Rectal smooth muscle tissue (tissue), 1 donor: ENCODE results near the gene SGCE.

Experiments
- H3K27ac ChIP-seq: one replicate; pipeline ENCODE4 v1.7.0; 2013; ENCODE audit warnings: low read depth, low read length, inconsistent platforms
- H3K27me3 ChIP-seq: one replicate; pipeline ENCODE4 v1.7.0; 2013; ENCODE audit warnings: low read length; ENCODE audit not compliant: control insufficient read depth, insufficient read depth
- H3K36me3 ChIP-seq: one replicate; pipeline ENCODE4 v1.7.0; 2013; ENCODE audit warnings: low read length; ENCODE audit not compliant: control insufficient read depth, insufficient read depth
- H3K4me1 ChIP-seq: one replicate; pipeline ENCODE4 v1.7.0; 2013; ENCODE audit warnings: low read length; ENCODE audit not compliant: control insufficient read depth, insufficient read depth
- H3K4me3 ChIP-seq: one replicate; pipeline ENCODE4 v1.7.0; 2013; ENCODE audit warnings: low read length
- H3K9ac ChIP-seq: one replicate; pipeline ENCODE4 v1.7.0; 2013; ENCODE audit warnings: low read length

SGCE gene

DNA sequence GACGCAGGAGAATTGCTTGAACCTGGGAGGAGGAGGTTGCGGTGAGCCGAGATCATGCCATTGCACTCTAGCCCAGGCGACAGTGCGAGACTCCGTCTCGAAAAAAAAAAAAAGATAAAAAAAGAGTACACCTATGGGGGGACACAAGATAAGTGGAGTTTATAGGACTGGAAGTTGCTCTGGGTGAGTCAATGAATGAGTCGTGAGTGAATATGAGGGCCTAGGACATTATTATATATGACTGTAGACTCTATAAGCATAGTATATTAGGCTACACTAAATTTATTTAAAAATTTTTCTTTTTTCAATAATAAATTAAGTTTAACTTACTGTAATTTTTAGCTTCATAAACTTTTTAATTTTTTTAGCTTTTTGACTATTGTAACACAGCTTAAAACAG lies 19.4 kb upstream of the SGCE start:
- H3K36me3 ChIP-seq = no peaks in the 10 kb centered on the region
- no peaks in the 10 kb centered on the region for H3K4me1 ChIP-seq
- no peaks in the 10 kb centered on the region for H3K27me3 ChIP-seq
- H3K9ac ChIP-seq = no peak overlapping the region
- H3K27ac ChIP-seq = no peak overlapping the region
- no peak overlapping the region for H3K4me3 ChIP-seq

DNA sequence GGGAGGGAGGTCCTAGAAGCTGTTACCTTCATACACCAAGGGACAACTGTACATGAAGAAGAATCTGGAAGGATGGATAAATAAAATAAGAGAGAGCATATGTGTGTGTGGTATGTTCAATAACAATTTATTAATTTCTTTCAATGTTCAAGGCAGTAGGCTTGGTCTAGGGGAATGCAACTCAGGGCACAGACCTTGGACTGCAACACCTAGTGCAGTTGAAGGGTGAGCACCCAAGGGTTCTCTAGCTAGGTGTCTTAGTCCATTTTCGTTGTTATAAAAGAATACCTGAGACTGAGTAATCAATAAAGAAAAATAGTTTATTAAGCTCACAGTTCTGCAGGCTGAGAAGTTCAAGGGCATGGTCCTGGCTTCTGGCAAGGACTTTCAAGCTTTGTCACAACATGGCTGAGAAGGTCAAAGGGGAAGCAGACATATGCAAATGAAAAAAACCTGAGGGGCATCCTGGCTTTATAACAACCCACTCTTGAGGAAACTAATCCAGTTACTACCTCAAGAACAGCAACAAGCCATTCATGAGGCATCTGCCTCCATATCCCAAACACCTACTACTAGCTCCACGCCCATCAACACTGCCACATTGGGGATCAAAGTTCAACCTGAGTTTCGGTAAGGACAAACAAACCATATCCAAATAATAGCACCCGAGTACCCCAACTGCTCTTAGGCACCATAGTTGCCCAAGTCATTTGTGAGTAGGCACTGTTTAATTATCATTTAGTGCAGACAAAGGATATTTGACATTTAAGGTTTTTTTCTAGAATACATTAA lies 15.7 kb upstream of the SGCE start:
- H3K4me3 ChIP-seq = no peak overlapping the region
- no peak overlapping the region for H3K9ac ChIP-seq
- H3K27me3 ChIP-seq = no peaks in the 10 kb centered on the region
- H3K4me1 ChIP-seq = no peaks in the 10 kb centered on the region
- no peaks in the 10 kb centered on the region for H3K36me3 ChIP-seq
- no peak overlapping the region for H3K27ac ChIP-seq

DNA sequence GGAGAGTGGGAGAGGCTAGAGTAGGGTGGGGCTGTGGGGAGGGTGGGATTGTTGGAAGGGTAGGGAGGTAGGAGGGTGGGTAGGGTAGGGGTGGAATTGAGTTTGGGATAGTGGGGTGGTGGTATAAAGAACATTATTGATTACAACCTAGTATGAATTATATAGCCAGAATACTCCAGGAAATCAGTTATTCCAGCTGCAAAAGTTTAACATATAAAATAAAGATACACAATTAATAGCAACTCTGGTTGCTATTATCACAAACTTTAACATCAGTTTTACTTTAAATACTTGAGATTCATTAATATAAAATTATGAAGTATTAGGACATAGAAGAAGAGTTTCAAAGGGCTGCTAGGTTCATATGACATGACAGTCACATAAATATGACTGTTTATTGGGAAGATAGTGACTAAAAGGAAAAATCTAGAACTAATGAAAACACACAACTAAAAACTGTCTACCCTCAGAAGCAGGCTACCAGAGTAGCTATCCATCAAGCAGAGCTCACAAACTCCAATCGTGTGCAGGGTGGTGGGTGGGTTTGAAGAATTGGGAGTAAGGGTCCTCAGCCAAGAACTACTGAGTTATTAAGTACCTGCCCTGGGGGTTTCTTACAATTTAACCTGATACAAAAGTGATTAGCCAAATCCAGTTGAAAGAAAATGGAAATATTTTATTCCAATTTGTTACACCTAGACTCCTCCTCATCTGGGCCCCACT lies 14.0 kb upstream of the SGCE start:
- Histone ChIP-seq H3K36me3 (no peaks in the 10 kb centered on the region), H3K27me3 (no peaks in the 10 kb centered on the region), H3K27ac (no peak overlapping the region), H3K4me1 (no peaks in the 10 kb centered on the region), H3K9ac (no peak overlapping the region), H3K4me3 (no peak overlapping the region)

DNA sequence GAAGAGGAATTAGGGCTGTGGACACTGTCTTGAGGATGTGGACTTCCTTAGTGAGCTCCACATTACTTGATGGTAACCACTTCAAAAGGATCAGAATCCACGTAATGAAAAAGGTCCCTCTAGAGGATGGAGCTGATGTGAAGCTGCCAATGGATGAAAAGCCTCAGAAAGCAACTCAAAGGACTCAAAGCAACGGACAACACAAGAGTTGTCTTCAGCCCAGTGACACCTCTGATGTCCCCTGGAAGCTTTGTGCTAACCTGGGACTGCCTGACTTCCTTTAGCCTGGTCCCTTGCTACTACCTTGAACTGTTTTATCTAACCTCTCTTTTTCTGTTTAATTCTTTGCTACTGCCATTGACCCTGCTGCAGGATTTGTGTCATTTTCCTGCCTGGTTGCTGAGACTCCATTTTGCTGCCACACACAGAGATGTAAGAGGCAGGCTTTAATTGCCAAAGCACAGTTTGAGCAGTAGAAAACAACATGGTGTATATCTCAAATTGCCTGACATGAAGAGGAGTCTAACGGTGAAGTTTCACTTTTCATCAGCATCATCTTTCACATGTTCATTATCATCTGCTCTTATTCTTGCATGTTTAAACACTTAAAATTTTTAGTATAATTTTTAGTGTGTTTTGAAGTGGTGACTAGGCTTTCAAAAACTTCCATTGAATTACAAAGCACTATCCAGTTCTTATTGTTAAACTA lies 11.1 kb upstream of the SGCE start:
- no peaks in the 10 kb centered on the region for H3K4me1 ChIP-seq
- no peak overlapping the region for H3K27ac ChIP-seq
- no peak overlapping the region for H3K4me3 ChIP-seq
- H3K9ac ChIP-seq = no peak overlapping the region
- H3K36me3 ChIP-seq = no peaks in the 10 kb centered on the region
- no peaks in the 10 kb centered on the region for H3K27me3 ChIP-seq

DNA sequence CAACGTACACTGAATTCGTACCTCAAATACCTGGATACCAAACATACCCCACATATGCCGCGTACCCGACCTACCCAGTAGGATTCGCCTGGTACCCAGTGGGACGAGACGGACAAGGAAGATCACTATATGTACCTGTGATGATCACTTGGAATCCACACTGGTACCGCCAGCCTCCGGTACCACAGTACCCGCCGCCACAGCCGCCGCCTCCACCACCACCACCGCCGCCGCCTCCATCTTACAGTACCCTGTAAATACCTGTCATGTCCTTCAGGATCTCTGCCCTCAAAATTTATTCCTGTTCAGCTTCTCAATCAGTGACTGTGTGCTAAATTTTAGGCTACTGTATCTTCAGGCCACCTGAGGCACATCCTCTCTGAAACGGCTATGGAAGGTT lies 9.5 kb upstream of the SGCE start:
- no peaks in the 10 kb centered on the region for H3K4me1 ChIP-seq
- H3K36me3 ChIP-seq = no peaks in the 10 kb centered on the region
- no peaks in the 10 kb centered on the region for H3K27me3 ChIP-seq
- no peak overlapping the region for H3K27ac ChIP-seq
- no peak overlapping the region for H3K9ac ChIP-seq
- no peak overlapping the region for H3K4me3 ChIP-seq

DNA sequence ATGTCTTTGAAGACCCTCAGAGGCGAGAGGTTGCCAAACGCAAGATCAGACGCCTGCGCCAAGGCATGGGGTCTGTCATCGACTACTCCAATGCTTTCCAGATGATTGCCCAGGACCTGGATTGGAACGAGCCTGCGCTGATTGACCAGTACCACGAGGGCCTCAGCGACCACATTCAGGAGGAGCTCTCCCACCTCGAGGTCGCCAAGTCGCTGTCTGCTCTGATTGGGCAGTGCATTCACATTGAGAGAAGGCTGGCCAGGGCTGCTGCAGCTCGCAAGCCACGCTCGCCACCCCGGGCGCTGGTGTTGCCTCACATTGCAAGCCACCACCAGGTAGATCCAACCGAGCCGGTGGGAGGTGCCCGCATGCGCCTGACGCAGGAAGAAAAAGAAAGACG lies 8.1 kb upstream of the SGCE start:
- no peaks in the 10 kb centered on the region for H3K4me1 ChIP-seq
- no peak overlapping the region for H3K4me3 ChIP-seq
- no peak overlapping the region for H3K27ac ChIP-seq
- H3K36me3 ChIP-seq = no peaks in the 10 kb centered on the region
- H3K27me3 ChIP-seq = no peaks in the 10 kb centered on the region
- no peak overlapping the region for H3K9ac ChIP-seq

DNA sequence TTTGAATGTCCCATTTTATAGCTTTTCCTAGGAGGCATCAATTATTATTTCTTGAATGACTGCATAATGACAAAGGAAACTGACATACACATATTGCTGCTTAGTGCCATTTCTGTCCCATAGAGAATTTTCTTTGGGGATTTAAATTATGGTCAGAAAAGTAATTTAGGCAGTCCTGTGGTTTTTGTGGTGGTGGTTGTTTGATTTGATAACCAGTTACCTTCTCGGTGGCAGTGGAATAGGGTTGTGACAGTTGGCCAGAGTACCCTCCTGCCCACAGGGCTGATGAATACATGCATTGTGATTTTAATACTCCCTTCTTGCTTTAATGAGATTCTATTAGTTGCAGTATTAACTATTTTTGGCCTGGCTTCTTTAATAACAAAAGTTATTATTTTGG lies 6.6 kb upstream of the SGCE start:
- Histone ChIP-seq H3K4me3 (no peak overlapping the region), H3K27ac (no peak overlapping the region), H3K9ac (no peak overlapping the region), H3K36me3 (no peaks in the 10 kb centered on the region), H3K4me1 (no peaks in the 10 kb centered on the region), H3K27me3 (no peaks in the 10 kb centered on the region)

DNA sequence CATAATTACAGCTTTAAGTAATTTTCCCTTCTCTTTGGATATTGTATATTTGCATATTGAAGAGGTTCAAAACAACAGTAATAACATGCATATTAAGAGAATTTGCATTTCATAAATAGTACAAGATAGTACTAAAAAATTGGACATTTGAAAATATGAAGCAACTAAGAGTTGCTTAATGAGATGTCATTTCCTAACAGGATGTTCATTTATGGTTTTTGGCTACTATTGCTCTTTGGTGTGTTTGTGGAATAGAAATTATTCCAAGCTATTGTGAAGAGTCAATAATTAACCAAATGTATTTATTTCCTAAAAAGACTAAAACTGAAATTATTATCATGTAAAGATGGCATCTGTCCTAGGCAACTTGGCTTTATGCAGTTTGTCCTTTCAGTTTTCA lies 4.1 kb upstream of the SGCE start:
- no peak overlapping the region for H3K4me3 ChIP-seq
- no peak overlapping the region for H3K9ac ChIP-seq
- no peak overlapping the region for H3K27ac ChIP-seq
- H3K36me3 ChIP-seq = no peaks in the 10 kb centered on the region
- H3K4me1 ChIP-seq = no peaks in the 10 kb centered on the region
- H3K27me3 ChIP-seq = peaks cover 3% of the 10 kb centered on the region

DNA sequence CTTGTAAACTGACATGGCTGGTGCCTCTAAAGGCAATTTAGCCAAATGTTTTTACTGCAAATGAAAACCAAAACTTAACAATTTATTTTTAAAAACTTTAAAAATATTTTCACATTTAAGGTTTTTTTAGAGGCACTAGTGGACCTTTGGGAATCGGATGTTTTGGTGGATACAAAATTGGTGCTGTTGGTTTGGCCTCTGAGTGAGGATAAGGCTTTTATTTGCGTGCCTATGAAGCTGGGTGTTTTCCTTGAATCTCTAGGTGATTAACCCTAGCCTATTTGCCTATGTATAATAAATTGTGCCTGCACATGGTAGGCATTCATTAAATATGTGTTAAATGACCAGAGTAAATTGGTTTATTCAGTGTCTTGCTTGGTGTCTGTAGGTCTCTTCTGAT lies 2.9 kb upstream of the SGCE start:
- Histone ChIP-seq H3K27ac (no peak overlapping the region), H3K4me3 (no peak overlapping the region), H3K27me3 (peaks cover 3% of the 10 kb centered on the region), H3K4me1 (peaks cover 4% of the 10 kb centered on the region), H3K36me3 (no peaks in the 10 kb centered on the region), H3K9ac (no peak overlapping the region)

DNA sequence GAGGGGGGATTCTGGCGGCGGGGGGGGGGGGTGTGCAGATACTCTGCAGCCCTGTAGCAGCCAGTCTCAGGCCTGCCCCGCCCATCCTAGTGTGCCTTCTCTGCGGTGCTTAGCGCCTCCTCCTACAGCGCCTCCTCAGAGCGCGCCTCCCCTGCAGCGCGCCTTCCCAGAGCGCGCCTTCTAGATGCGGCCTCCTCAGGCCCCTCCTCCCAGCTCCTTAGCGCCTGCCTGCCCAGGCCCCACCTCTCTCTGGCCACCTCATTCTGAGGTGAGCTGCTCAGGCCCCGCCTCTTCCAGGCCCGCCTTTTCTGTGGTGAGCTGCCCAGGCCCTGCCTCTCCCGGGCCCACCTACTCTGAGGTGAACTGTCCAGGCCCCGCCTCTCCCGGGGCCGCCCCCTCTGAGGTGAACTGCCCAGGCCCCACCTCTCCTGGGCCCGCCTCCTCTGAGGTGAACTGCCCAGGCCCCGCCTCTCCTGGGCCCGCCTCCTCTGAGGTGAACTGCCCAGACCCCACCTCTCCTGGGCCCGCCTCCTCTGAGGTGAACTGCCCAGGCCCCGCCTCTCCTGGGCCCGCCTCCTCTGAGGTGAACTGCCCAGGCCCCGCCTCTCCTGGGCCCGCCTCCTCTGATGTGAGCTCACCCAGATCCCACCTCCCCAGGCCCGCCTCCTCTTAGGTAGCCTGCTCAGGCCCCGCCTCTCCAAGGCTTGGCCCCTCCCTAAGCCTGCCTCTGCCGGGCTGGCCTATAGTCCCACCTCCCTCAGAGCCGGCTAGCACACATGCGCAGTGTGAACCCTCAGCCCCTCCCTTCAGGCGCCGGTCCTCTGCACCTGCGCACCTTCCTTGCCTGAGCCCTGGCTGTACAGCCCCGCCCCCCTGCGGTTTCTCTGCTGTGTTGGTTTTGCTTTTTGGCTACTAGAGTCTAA lies 2.1 kb upstream of the SGCE start:
- Histone ChIP-seq H3K9ac (no peak overlapping the region), H3K27me3 (peaks cover 3% of the 10 kb centered on the region), H3K27ac (peak overlapping the region; percentile 45), H3K4me1 (peaks cover 4% of the 10 kb centered on the region), H3K36me3 (no peaks in the 10 kb centered on the region), H3K4me3 (peak overlapping the region; percentile 43)

DNA sequence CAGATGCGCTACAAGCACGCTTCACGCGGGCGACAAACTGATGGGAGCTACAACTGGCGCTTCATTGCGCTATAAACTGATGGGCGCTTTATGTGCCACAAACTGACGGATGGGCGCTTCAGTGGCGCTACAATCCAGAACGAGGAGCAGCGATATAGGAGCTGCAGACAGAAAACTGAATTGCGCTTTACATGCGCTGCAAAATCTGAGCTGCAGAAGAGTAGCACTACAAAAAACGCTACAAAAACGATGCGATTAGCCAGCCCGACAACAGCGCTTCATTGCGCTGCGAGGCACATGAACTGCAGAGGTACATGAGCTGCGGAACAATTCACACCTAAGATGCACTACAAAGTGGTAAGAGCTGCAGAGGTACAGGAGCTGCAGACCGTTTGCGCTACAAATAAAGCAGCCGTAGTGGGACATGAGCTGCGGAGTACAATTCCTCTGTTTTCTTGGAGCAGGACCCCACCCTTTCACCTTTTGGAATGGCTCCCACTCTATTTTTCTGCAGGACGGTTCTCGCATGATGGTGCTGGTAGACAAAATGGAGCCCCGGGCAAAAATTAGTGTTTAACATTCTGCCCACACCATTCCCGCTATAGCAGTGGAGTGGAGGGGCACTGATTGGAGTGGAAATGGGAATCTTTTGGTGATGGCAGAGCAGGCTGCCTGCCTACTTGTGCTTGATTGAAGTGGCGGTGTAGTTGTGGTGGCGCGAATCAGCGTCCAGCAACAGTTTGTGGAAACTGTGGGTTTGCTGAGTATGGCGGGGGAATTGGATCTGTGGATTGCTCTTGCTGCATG lies 1.2 kb upstream of the SGCE start:
- Histone ChIP-seq H3K36me3 (no peaks in the 10 kb centered on the region), H3K4me3 (peak overlapping the region; percentile 66), H3K27me3 (peaks cover 3% of the 10 kb centered on the region), H3K4me1 (peaks cover 4% of the 10 kb centered on the region), H3K27ac (no peak overlapping the region), H3K9ac (no peak overlapping the region)
